Measurements from ENCODE around the gene CRABP2.
A peak's percentile ranks its signal among the peaks of the same experiment; 100 is the strongest.

CRABP2 gene

GRCh38 chr1:156705918-156706656 lies 704 bp upstream of the CRABP2 start:
- Mint-ChIP-seq H3K27me3 (ENCODE audit: low read depth, poor library complexity) (peaks cover 3% of the 10 kb centered on the region), H3K4me3 (peak overlapping the region; percentile 95), H3K4me1 (peaks cover 82% of the 10 kb centered on the region), H3K27ac (peak overlapping the region; percentile 99), H3K9me3 (no peaks in the 10 kb centered on the region), H3K36me3 (ENCODE audit: low read depth) (peaks cover 21% of the 10 kb centered on the region)
- peak; percentile 90 for TF ChIP-seq CTCF (IDR thresholded peaks at IDR 0.05)
- peak; percentile 97 for DNase-seq

- Mint-ChIP-seq H3K27ac (peak overlapping the region; percentile 98), H3K4me3 (peak overlapping the region; percentile 95), H3K9me3 (no peaks in the 10 kb centered on the region), H3K4me1 (peaks cover 82% of the 10 kb centered on the region), H3K27me3 (ENCODE audit: low read depth, poor library complexity) (peaks cover 3% of the 10 kb centered on the region), H3K36me3 (ENCODE audit: low read depth) (peaks cover 31% of the 10 kb centered on the region)
- DNase-seq: peak; percentile 50
- no peak for TF ChIP-seq CTCF (IDR thresholded peaks at IDR 0.05)
Observed at GRCh38 chr1:156704930-156705320, 458 bp downstream of the CRABP2 start.

GRCh38 chr1:156704166-156704711 lies 1.1 kb downstream of the CRABP2 start:
- peak overlapping the region; percentile 62 for H3K27ac Mint-ChIP-seq
- DNase-seq: no peak
- peaks cover under 1% of the 10 kb centered on the region for H3K27me3 Mint-ChIP-seq (ENCODE audit: low read depth, poor library complexity)
- peak overlapping the region; percentile 95 for H3K4me3 Mint-ChIP-seq
- H3K4me1 Mint-ChIP-seq: peaks cover 82% of the 10 kb centered on the region
- TF ChIP-seq CTCF (IDR thresholded peaks at IDR 0.05): no peak
- no peaks in the 10 kb centered on the region for H3K9me3 Mint-ChIP-seq
- peaks cover 38% of the 10 kb centered on the region for H3K36me3 Mint-ChIP-seq (ENCODE audit: low read depth)

GRCh38 chr1:156703741-156704140 lies 1.6 kb downstream of the CRABP2 start:
- TF ChIP-seq CTCF (IDR thresholded peaks at IDR 0.05): no peak
- H3K4me1 Mint-ChIP-seq: peaks cover 82% of the 10 kb centered on the region
- DNase-seq: no peak
- no peaks in the 10 kb centered on the region for H3K9me3 Mint-ChIP-seq
- H3K27me3 Mint-ChIP-seq (ENCODE audit: low read depth, poor library complexity): no peaks in the 10 kb centered on the region
- peak overlapping the region; percentile 62 for H3K27ac Mint-ChIP-seq
- H3K36me3 Mint-ChIP-seq (ENCODE audit: low read depth): peaks cover 43% of the 10 kb centered on the region
- peak overlapping the region; percentile 95 for H3K4me3 Mint-ChIP-seq

- Mint-ChIP-seq H3K27me3 (ENCODE audit: low read depth, poor library complexity) (no peaks in the 10 kb centered on the region), H3K36me3 (ENCODE audit: low read depth) (peaks cover 47% of the 10 kb centered on the region), H3K4me1 (peaks cover 82% of the 10 kb centered on the region), H3K27ac (peak overlapping the region; percentile 98), H3K9me3 (no peaks in the 10 kb centered on the region), H3K4me3 (peak overlapping the region; percentile 95)
- TF ChIP-seq CTCF (IDR thresholded peaks at IDR 0.05): no peak
- DNase-seq: no peak
Observed at GRCh38 chr1:156703336-156703735, 2.0 kb downstream of the CRABP2 start.
